NCI-H1048 (cell line): ENCODE measurements around the gene RGS10.
"Not testable (repeated sequence)": the region's sequence is repeated elsewhere in the genome, so short reads cannot be mapped to it uniquely, and the experiment has no call there.

ENCODE experiments used
- DNase-seq: peaks from one replicate; lab custom pipeline; 2025; lab: John Stamatoyannopoulos, UW

Gene RGS10

GRCh38 chr10:119542357-119542987 lies at the start of gene RGS10:
Gene RGS10, minus strand, starts transcription at chr10:119542719. Its CDS starts 81 bp downstream, at chr10:119542638.
- DNase-seq = no peak

- no peak for DNase-seq
These were observed 45.6 kb upstream of the RGS10 start for GRCh38 chr10:119588071-119588470.

GRCh38 chr10:119578355-119578754 lies 35.8 kb upstream of the RGS10 start:
- no peak for DNase-seq

GRCh38 chr10:119575991-119576390 lies 33.5 kb upstream of the RGS10 start:
- no peak for DNase-seq

- DNase-seq = no peak
These were observed 33.0 kb upstream of the RGS10 start for GRCh38 chr10:119575506-119575905.

- DNase-seq = no peak
These were observed 25.5 kb upstream of the RGS10 start for GRCh38 chr10:119567978-119568377.

GRCh38 chr10:119562097-119562496 lies 19.6 kb upstream of the RGS10 start:
- DNase-seq = no peak

- DNase-seq = not testable (repeated sequence)
These were observed 17.0 kb upstream of the RGS10 start for GRCh38 chr10:119559511-119559910.

GRCh38 chr10:119556081-119556480 lies 13.6 kb upstream of the RGS10 start:
- not testable (repeated sequence) for DNase-seq

GRCh38 chr10:119555178-119555784 lies 12.8 kb upstream of the RGS10 start:
- no peak for DNase-seq

GRCh38 chr10:119550827-119551226 lies 8.3 kb upstream of the RGS10 start:
- no peak for DNase-seq

GRCh38 chr10:119549247-119549999 lies 6.9 kb upstream of the RGS10 start:
- DNase-seq = no peak

GRCh38 chr10:119546009-119546408 lies 3.5 kb upstream of the RGS10 start:
- no peak for DNase-seq

GRCh38 chr10:119545310-119545709 lies 2.8 kb upstream of the RGS10 start:
- no peak for DNase-seq

- DNase-seq = no peak
These were observed 1.5 kb upstream of the RGS10 start for GRCh38 chr10:119543814-119544642.

- DNase-seq = no peak
These were observed 682 bp upstream of the RGS10 start for GRCh38 chr10:119542988-119543813.

GRCh38 chr10:119541459-119542356 lies 811 bp downstream of the RGS10 start:
- DNase-seq = no peak

- DNase-seq = no peak
These were observed 1.5 kb downstream of the RGS10 start for GRCh38 chr10:119541046-119541445.

GRCh38 chr10:119540038-119540437 lies 2.5 kb downstream of the RGS10 start:
- no peak for DNase-seq

GRCh38 chr10:119539359-119539825 lies 3.1 kb downstream of the RGS10 start:
- no peak for DNase-seq
